Measurements from ENCODE around the gene MYF5.

DNA sequence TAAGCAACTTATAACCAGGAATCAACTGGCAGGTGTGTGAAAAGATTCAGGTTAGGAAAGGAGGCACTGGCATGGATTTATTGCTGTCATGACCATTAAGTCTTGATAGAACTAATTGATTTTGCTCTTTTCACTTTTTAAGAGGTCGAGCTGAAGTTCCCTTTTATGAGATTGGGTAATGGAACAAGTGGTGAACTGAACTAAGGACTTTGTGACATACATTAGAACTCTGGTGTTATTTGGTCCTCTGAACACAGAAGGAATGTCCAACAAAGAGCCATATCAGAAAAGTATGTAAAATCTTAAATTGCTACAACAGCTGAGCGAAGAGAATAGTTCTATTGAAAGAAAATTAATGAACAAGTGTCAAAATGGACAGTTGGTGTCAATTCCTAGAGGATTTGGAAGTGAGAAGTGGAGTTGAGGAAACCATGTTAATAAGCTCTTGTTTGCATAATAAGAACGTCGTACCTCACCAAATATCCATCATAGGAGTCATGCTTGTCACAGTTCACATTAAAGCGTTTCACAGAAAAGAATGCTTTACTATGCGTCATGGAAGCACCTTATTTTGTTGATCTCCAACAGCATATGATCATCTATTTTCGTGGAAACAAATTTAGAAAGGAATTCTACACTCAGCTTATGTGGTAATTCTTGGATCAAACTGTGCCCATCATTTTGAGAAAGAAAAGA lies 17.7 kb upstream of the MYF5 start:
- TF ChIP-seq, protein P1, sequence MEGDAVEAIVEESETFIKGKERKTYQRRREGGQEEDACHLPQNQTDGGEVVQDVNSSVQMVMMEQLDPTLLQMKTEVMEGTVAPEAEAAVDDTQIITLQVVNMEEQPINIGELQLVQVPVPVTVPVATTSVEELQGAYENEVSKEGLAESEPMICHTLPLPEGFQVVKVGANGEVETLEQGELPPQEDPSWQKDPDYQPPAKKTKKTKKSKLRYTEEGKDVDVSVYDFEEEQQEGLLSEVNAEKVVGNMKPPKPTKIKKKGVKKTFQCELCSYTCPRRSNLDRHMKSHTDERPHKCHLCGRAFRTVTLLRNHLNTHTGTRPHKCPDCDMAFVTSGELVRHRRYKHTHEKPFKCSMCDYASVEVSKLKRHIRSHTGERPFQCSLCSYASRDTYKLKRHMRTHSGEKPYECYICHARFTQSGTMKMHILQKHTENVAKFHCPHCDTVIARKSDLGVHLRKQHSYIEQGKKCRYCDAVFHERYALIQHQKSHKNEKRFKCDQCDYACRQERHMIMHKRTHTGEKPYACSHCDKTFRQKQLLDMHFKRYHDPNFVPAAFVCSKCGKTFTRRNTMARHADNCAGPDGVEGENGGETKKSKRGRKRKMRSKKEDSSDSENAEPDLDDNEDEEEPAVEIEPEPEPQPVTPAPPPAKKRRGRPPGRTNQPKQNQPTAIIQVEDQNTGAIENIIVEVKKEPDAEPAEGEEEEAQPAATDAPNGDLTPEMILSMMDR (IDR thresholded peaks at IDR 0.05 in 4 of 5, conservative IDR thresholded peaks at IDR 0.05 in 1 of 5), result no peak
- TF ChIP-seq POLR2A (IDR thresholded peaks at IDR 0.05), result peak in 1 of 2 donors; percentile 23
